Calu3 (cell line): ENCODE results near the gene FZD2. TPM values are rescaled to one million over a fixed set of nuclear protein-coding genes. Genes with fewer than 3 reads are reported as not detected.

Experiments used
- BruUV-seq: library from RNA; stranded (reverse); fragments of 400-500 nt; replicated peaks from 2 replicates; lab custom pipeline; 2021; lab: Mats Ljungman, UMichigan
- CTCF ChIA-PET: fragments of 300-600 bp; sonication (Branson Sonifier 250); formaldehyde crosslinking; loops from one replicate; lab custom pipeline; 2022; ENCODE audit warnings: antibody characterized with exemption; lab: Charles Lee
- DNase-seq: peaks from one replicate; pipeline ENCODE4 v3.0.0; 2022
- H3K27ac Mint-ChIP-seq: one replicate; pipeline ENCODE4 v1.8.0; 2022; ENCODE audit warnings: mixed read lengths; ENCODE audit not compliant: unreplicated experiment
- H3K27me3 Mint-ChIP-seq: one replicate; pipeline ENCODE4 v1.8.0; 2022; ENCODE audit warnings: mixed read lengths; ENCODE audit not compliant: unreplicated experiment
- H3K36me3 Mint-ChIP-seq: one replicate; pipeline ENCODE4 v1.8.0; 2022; ENCODE audit warnings: mild to moderate bottlenecking, moderate library complexity, mixed read lengths; ENCODE audit not compliant: insufficient read depth, unreplicated experiment
- H3K4me1 Mint-ChIP-seq: one replicate; pipeline ENCODE4 v1.8.0; 2022; ENCODE audit warnings: mild to moderate bottlenecking, low read depth, mixed read lengths; ENCODE audit not compliant: unreplicated experiment
- H3K4me3 Mint-ChIP-seq: one replicate; pipeline ENCODE4 v1.8.0; 2022; ENCODE audit warnings: mild to moderate bottlenecking, low read depth, moderate library complexity, mixed read lengths; ENCODE audit not compliant: unreplicated experiment
- H3K9me3 Mint-ChIP-seq: one replicate; pipeline ENCODE4 v1.8.0; 2022; ENCODE audit warnings: low read depth, mixed read lengths; ENCODE audit not compliant: unreplicated experiment
- CTCF ChIP-seq: fragments of 200-600 bp; IDR thresholded peaks from one replicate; pipeline ENCODE4 v1.8.0; 2022; ENCODE audit warnings: antibody characterized with exemption; ENCODE audit not compliant: unreplicated experiment
- intact Hi-C: fragments of 100-400 bp; cut with micrococcal nuclease; formaldehyde crosslinking; loops from one replicate; pipeline ENCODE4 v1.10.0; 2022; ENCODE audit not compliant: unreplicated experiment
- total RNA-seq: library from RNA; stranded (reverse); gene quantifications from 2 replicates; pipeline ENCODE4 v1.2.3, GENCODE V29; 2022

The FZD2 gene
- total RNA-seq, 1 experiment from 2014 or later: 35.8 TPM

- H3K36me3 Mint-ChIP-seq: peaks cover 12% of the 10 kb centered on the region
- DNase-seq: no peak
- peaks cover 68% of the 10 kb centered on the region for H3K4me1 Mint-ChIP-seq
- no peaks in the 10 kb centered on the region for H3K27me3 Mint-ChIP-seq
- H3K27ac Mint-ChIP-seq: peak overlapping the region; percentile 61
- peak overlapping the region; percentile 54 for H3K4me3 Mint-ChIP-seq
- CTCF ChIA-PET: interaction anchor here (0.6 to 2.1 kb wide), 8 partner anchors 9 to 688 kb away, joined by 3 to 9 read pairs (median 4); partner anchors contain the start of gene FZD2
- no peak for TF ChIP-seq CTCF
- BruUV-seq: no TSS peak
- intact Hi-C loops: no loop called here
- no peaks in the 10 kb centered on the region for H3K9me3 Mint-ChIP-seq
Measured at GRCh38 chr17:44543905-44544523, 13.3 kb upstream of the FZD2 start.

- intact Hi-C loops: no loop called here
- Mint-ChIP-seq H3K9me3 (no peaks in the 10 kb centered on the region), H3K4me3 (no peak overlapping the region), H3K27ac (peak overlapping the region; percentile 65), H3K36me3 (peaks cover 12% of the 10 kb centered on the region), H3K4me1 (peaks cover 76% of the 10 kb centered on the region), H3K27me3 (no peaks in the 10 kb centered on the region)
- CTCF ChIA-PET: interaction anchor here (0.6 to 0.7 kb wide), 3 partner anchors 48 to 91 kb away, joined by 3 read pairs; no protein-coding TSS in a partner anchor
- no peak for TF ChIP-seq CTCF
- no peak for DNase-seq
- BruUV-seq: no TSS peak
Measured at GRCh38 chr17:44546671-44547606, 10.3 kb upstream of the FZD2 start.

GRCh38 chr17:44547625-44548267 lies 9.5 kb upstream of the FZD2 start:
- no peak overlapping the region for H3K4me3 Mint-ChIP-seq
- TF ChIP-seq CTCF: no peak
- H3K27ac Mint-ChIP-seq: peak overlapping the region; percentile 65
- CTCF ChIA-PET: interaction anchor here (0.6 to 1.1 kb wide), 2 partner anchors 15 to 92 kb away, joined by 3 read pairs; no protein-coding TSS in a partner anchor
- H3K9me3 Mint-ChIP-seq: no peaks in the 10 kb centered on the region
- H3K36me3 Mint-ChIP-seq: peaks cover 5% of the 10 kb centered on the region
- peaks cover 76% of the 10 kb centered on the region for H3K4me1 Mint-ChIP-seq
- H3K27me3 Mint-ChIP-seq: no peaks in the 10 kb centered on the region
- no TSS peak for BruUV-seq
- intact Hi-C loops: no loop called here
- no peak for DNase-seq
